ENCODE results near the gene ASTN2.

The ASTN2 gene

GRCh38 chr9:117355542-117355941, 59.3 kb downstream of the ASTN2 start:
- DNase-seq: no peak

GRCh38 chr9:117354997-117355396, 59.9 kb downstream of the ASTN2 start:
- DNase-seq: no peak

GRCh38 chr9:117354244-117354847, 60.5 kb downstream of the ASTN2 start:
- no peak for DNase-seq

GRCh38 chr9:117344892-117345660, 69.8 kb downstream of the ASTN2 start:
- DNase-seq: no peak

- no peak for DNase-seq
These were observed 71.4 kb downstream of the ASTN2 start for GRCh38 chr9:117343427-117343826.

GRCh38 chr9:117341151-117341550, 73.7 kb downstream of the ASTN2 start:
- DNase-seq: no peak

GRCh38 chr9:117340422-117340821, 74.4 kb downstream of the ASTN2 start:
- no peak for DNase-seq

GRCh38 chr9:117335837-117336433, 78.9 kb downstream of the ASTN2 start:
- DNase-seq: no peak

GRCh38 chr9:117334101-117334500, 80.8 kb downstream of the ASTN2 start:
- DNase-seq: no peak

- DNase-seq: no peak
These were observed 89.0 kb downstream of the ASTN2 start for GRCh38 chr9:117325831-117326230.

GRCh38 chr9:117325110-117325731, 89.6 kb downstream of the ASTN2 start:
- DNase-seq: no peak

GRCh38 chr9:117323390-117323789, 91.5 kb downstream of the ASTN2 start:
- DNase-seq: no peak

GRCh38 chr9:117317192-117317591, 97.7 kb downstream of the ASTN2 start:
- DNase-seq: no peak

- no peak for DNase-seq
These were observed 99.6 kb downstream of the ASTN2 start for GRCh38 chr9:117315236-117315635.

- no peak for DNase-seq
These were observed 100.9 kb downstream of the ASTN2 start for GRCh38 chr9:117313989-117314388.

- no peak for DNase-seq
These were observed 107.2 kb downstream of the ASTN2 start for GRCh38 chr9:117307701-117308100.

- DNase-seq: no peak
These were observed 108.8 kb downstream of the ASTN2 start for GRCh38 chr9:117306032-117306431.

GRCh38 chr9:117305454-117305853, 109.4 kb downstream of the ASTN2 start:
- DNase-seq: no peak

GRCh38 chr9:117304549-117304948, 110.3 kb downstream of the ASTN2 start:
- no peak for DNase-seq

GRCh38 chr9:117303643-117304230, 111.1 kb downstream of the ASTN2 start:
- DNase-seq: no peak

- no peak for DNase-seq
These were observed 112.4 kb downstream of the ASTN2 start for GRCh38 chr9:117302487-117302886.

- DNase-seq: no peak
These were observed 114.3 kb downstream of the ASTN2 start for GRCh38 chr9:117300371-117301110.

GRCh38 chr9:117296453-117296852, 118.4 kb downstream of the ASTN2 start:
- no peak for DNase-seq

Measured in T-helper 9 cell (primary cell).